GM12878 (cell line): Measurements from ENCODE around the gene ZNF444. TPM values are rescaled to one million over a fixed set of nuclear protein-coding genes. Genes with fewer than 3 reads are reported as not detected.
"Not testable (repeated sequence)": the region's sequence is repeated elsewhere in the genome, so short reads cannot be mapped to it uniquely, and the experiment has no call there.

Source experiments
- ATAC-seq: fragments of 200-7000 bp; cut with Tn5 transposase; 3 replicates; pipeline ENCODE4 v1.9.1; 2020; ENCODE audit warnings: mild to moderate bottlenecking, moderate library complexity
- BruUV-seq: library from RNA; stranded (reverse); fragments of 400-500 nt; replicated peaks from 2 replicates; lab custom pipeline; 2021; lab: Mats Ljungman, UMichigan
- CTCF ChIA-PET: fragments of 300-600 bp; sonication (Branson Sonifier 250); formaldehyde crosslinking; extraction: SDS; loops from one replicate; lab custom pipeline; 2021; ENCODE audit warnings: inconsistent platforms; lab: Yijun Ruan, JAX
- POLR2A ChIA-PET: fragments of 350-600 bp; formaldehyde crosslinking; extraction: SDS; loops from one replicate; lab custom pipeline; 2021; ENCODE audit warnings: inconsistent platforms; lab: Charles Lee
- RAD21 ChIA-PET: fragments of 300-600 bp; sonication (Branson Sonifier 250); formaldehyde crosslinking; loops from one replicate; lab custom pipeline; 2023; ENCODE audit warnings: antibody characterized with exemption; ENCODE audit not compliant: unreplicated experiment; lab: Charles Lee
- SMC1A ChIA-PET: fragments of 300-600 bp; sonication (Branson Sonifier 250); formaldehyde crosslinking; loops from one replicate; lab custom pipeline; 2023; ENCODE audit not compliant: unreplicated experiment, uncharacterized antibody; lab: Charles Lee
- DNase-seq: peaks from one replicate; pipeline ENCODE4 v3.0.0-alpha.2; 2011; ENCODE audit warnings: low read depth, low spot score
- FAIRE-seq: peaks from 3 replicates; lab custom pipeline; 2011; peaks lifted over from hg19 to GRCh38; lab: Jason Lieb, UNC
- H2AFZ ChIP-seq: 2 replicates; pipeline ENCODE4 v1.6.0; 2011; ENCODE audit warnings: low read depth, low read length, control low read depth; ENCODE audit not compliant: control insufficient read depth
- H3K27ac ChIP-seq: 2 replicates; pipeline ENCODE4 v1.5.1; 2011; ENCODE audit warnings: control low read depth; ENCODE audit not compliant: control insufficient read depth, insufficient read depth
- H3K27me3 ChIP-seq, 2 experiments: replicated peaks in 1 of 2; 2 replicates each; pipeline versions ENCODE4 v1.6.0 to v1.6.1; 2011; ENCODE audit warnings: low read length in 1 of 2; ENCODE audit not compliant: control insufficient read depth in 2 of 2, insufficient read depth in 2 of 2
- H3K36me3 ChIP-seq, 2 experiments: 2 replicates each; pipeline ENCODE4 v1.5.1; 2011; ENCODE audit warnings: low read length in 1 of 2; ENCODE audit not compliant: control insufficient read depth in 2 of 2, insufficient read depth in 2 of 2
- H3K4me1 ChIP-seq: 2 replicates; pipeline ENCODE4 v1.6.1; 2011; ENCODE audit warnings: mild to moderate bottlenecking, low read length, moderate library complexity, mixed read lengths; ENCODE audit not compliant: control insufficient read depth, insufficient read depth
- H3K4me2 ChIP-seq: 2 replicates; pipeline ENCODE4 v1.6.0; 2011; ENCODE audit warnings: control low read depth; ENCODE audit not compliant: control insufficient read depth, insufficient read depth
- H3K4me3 ChIP-seq: fragments of 200-600 bp; sonication (generic); 2 replicates; pipeline ENCODE4 v1.5.1; 2016
- H3K79me2 ChIP-seq: 2 replicates; pipeline ENCODE4 v1.6.0; 2011; ENCODE audit warnings: low read length; ENCODE audit not compliant: control insufficient read depth, insufficient read depth
- H3K9ac ChIP-seq: 2 replicates; pipeline ENCODE4 v1.8.0; 2011; ENCODE audit warnings: low read length, control low read depth, mixed read lengths; ENCODE audit not compliant: control insufficient read depth, insufficient read depth
- H3K9me3 ChIP-seq: replicated peaks from 3 replicates; pipeline ENCODE4 v1.5.1; 2011; ENCODE audit warnings: mild to moderate bottlenecking, low read length; ENCODE audit not compliant: control insufficient read depth, insufficient read depth
- H4K20me1 ChIP-seq: 2 replicates; pipeline ENCODE4 v1.6.0; 2011; ENCODE audit not compliant: control insufficient read depth, insufficient read depth
- IKZF2 ChIP-seq, 2 experiments: fragments of 450-650 bp; IDR thresholded peaks; 2 replicates each; pipeline ENCODE4 v1.6.1; 2017; ENCODE audit warnings: mild to moderate bottlenecking in 2 of 2, moderate library complexity in 2 of 2
- MTA3 ChIP-seq: IDR thresholded peaks from 2 replicates; pipeline ENCODE4 v1.6.1; 2012; ENCODE audit warnings: low read length, inconsistent platforms, borderline replicate concordance
- MYC ChIP-seq: IDR thresholded peaks from 2 replicates; pipeline ENCODE4 v1.6.1; 2011; ENCODE audit warnings: mild to moderate bottlenecking, low read length, moderate library complexity, inconsistent platforms; ENCODE audit not compliant: insufficient read depth, insufficient replicate concordance, insufficient read length, severe bottlenecking
- PML ChIP-seq: IDR thresholded peaks from 2 replicates; pipeline ENCODE4 v1.6.1; 2012; ENCODE audit warnings: low read length, inconsistent platforms
- SMAD5 ChIP-seq: IDR thresholded peaks from 2 replicates; pipeline ENCODE4 v1.6.1; 2016; ENCODE audit warnings: antibody characterized with exemption, low read depth
- ZNF207 ChIP-seq: fragments of 450-650 bp; IDR thresholded peaks from 2 replicates; pipeline ENCODE4 v1.6.1; 2014; ENCODE audit warnings: antibody characterized with exemption, mild to moderate bottlenecking, borderline replicate concordance
- ZNF217 ChIP-seq: fragments of 450-650 bp; IDR thresholded peaks from 2 replicates; pipeline ENCODE4 v1.6.1; 2017; ENCODE audit warnings: antibody characterized with exemption, mild to moderate bottlenecking
- ZNF687 ChIP-seq: fragments of 450-650 bp; IDR thresholded peaks from 2 replicates; pipeline ENCODE4 v1.6.1; 2017; ENCODE audit warnings: mild to moderate bottlenecking, moderate library complexity
- WGBS: methylation state at CpG from one replicate; pipeline ENCODE4 v1.1.6; 2016; ENCODE audit warnings: low lambda C conversion rate; ENCODE audit not compliant: insufficient replicate concordance, insufficient coverage; ENCODE audit errors: missing lambda C conversion rate; 5-methylcytosine and 5-hydroxymethylcytosine counted together
- in situ Hi-C: fragments of 300-500 bp; cut with MboI; formaldehyde crosslinking; loops from 9 replicates; pipeline ENCODE4 v1.14.3; 2018; ENCODE audit warnings: mixed read lengths
- intact Hi-C: fragments of 100-400 bp; cut with micrococcal nuclease; formaldehyde crosslinking; loops from one replicate; pipeline ENCODE4 v1.14.2; 2022; ENCODE audit not compliant: unreplicated experiment
- polyA plus RNA-seq, 11 experiments: library from polyadenylated mRNA; depleted of rRNA in 4 of 11; unstranded in 6 of 11; stranded (reverse) in 5 of 11; fragments of >200 nt; fragmentation: Nextera tagmentation in 4 of 11; fragmentation: Illumina TruSeq in 1 of 11; extraction: Ambion mirVana in 4 of 11; extraction: Trizol in 1 of 11; gene quantifications; 1 replicate in 1 of 11; 2 replicates in 10 of 11; pipeline versions ENCODE4 v1.2.1 to v1.2.3, GENCODE V29; 2011 to 2016; ENCODE audit warnings: inconsistent platforms in 2 of 11, missing spikeins in 2 of 11, low read depth in 1 of 11
- total RNA-seq, 4 experiments: library from RNA; depleted of rRNA in 3 of 4; stranded (reverse); fragments of >200 nt in 3 of 4; fragmentation: Illumina TruSeq in 1 of 4; extraction: Trizol in 1 of 4; gene quantifications; 2 replicates each; pipeline versions ENCODE4 v1.2.1 to v1.2.3, GENCODE V29; 2013 to 2021
- TF ChIP-seq, protein P1 (sequence below): fragments of 450-650 bp; IDR thresholded peaks from 2 replicates; pipeline ENCODE4 v1.6.1; 2016; ENCODE audit warnings: mild to moderate bottlenecking

ZNF444 gene
- total and polyA plus RNA-seq, 10 of the 15 experiments (the other 5 are each of a cell fraction or from before 2014, with no cell fraction given), result 0.45 to 28.2 (median 11.6) TPM

DNA sequence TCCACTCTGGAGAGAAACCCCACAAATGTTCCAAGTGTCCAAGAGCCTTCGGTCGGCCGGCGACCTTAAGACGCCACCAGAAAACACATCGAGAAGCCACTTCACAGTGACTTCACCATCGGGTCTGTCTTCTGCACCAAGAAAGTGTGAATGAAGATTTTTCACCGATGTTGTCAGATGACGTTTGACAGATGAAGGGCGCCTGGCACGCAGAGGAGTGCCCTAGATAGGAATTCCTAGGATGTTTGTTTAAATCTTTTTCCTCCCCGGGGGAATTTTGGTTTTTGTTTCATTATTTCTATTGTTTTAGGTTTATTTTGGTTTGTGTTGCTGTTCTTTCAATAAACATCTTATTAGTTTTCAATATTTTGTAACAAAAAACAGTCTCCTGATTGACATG is 68.0 kb downstream of the ZNF444 start:
- ATAC-seq (no peak), DNase-seq (no peak), FAIRE-seq (no peak)
- POLR2A ChIA-PET, result no interaction called here
- 57% methylated on average over 12 of the region's 12 CpGs for WGBS
- H3K27ac ChIP-seq, result no peak overlapping the region
- SMC1A ChIA-PET, result no interaction called here
- BruUV-seq, result no TSS peak
- CTCF ChIA-PET, result no interaction called here
- intact Hi-C loops (no loop called here), in situ Hi-C loops (no loop called here)
- H3K79me2 ChIP-seq, result no peaks in the 10 kb centered on the region
- no peaks in the 10 kb centered on the region for H4K20me1 ChIP-seq
- H2AFZ ChIP-seq, result no peak overlapping the region
- H3K9ac ChIP-seq, result no peak overlapping the region
- TF ChIP-seq ZNF217 (no peak), MTA3 (no peak), IKZF2 (IDR thresholded peaks at IDR 0.05) (no peak), MYC (no peak), ZNF687 (no peak), SMAD5 (no peak), PML (no peak), ZNF207 (no peak)
- TF ChIP-seq, protein P1, sequence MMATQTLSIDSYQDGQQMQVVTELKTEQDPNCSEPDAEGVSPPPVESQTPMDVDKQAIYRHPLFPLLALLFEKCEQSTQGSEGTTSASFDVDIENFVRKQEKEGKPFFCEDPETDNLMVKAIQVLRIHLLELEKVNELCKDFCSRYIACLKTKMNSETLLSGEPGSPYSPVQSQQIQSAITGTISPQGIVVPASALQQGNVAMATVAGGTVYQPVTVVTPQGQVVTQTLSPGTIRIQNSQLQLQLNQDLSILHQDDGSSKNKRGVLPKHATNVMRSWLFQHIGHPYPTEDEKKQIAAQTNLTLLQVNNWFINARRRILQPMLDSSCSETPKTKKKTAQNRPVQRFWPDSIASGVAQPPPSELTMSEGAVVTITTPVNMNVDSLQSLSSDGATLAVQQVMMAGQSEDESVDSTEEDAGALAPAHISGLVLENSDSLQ, result no peak
- H3K4me2 ChIP-seq, result no peak overlapping the region
- RAD21 ChIA-PET, result no interaction called here
- no peaks in the 10 kb centered on the region for H3K9me3 ChIP-seq
- H3K4me1 ChIP-seq, result no peaks in the 10 kb centered on the region
- no peaks in the 10 kb centered on the region for H3K27me3 ChIP-seq
- H3K4me3 ChIP-seq, result no peak overlapping the region
- H3K36me3 ChIP-seq, result no peaks in the 10 kb centered on the region

- H3K9ac ChIP-seq, in situ Hi-C loops, H3K4me1 ChIP-seq, H3K27me3 ChIP-seq, RAD21 ChIA-PET, H3K9me3 ChIP-seq, H3K4me2 ChIP-seq, H3K4me3 ChIP-seq, FAIRE-seq, ATAC-seq, POLR2A ChIA-PET, H3K79me2 ChIP-seq, CTCF ChIA-PET, H3K36me3 ChIP-seq, H3K27ac ChIP-seq, intact Hi-C loops, DNase-seq, BruUV-seq, H2AFZ ChIP-seq, SMC1A ChIA-PET, H4K20me1 ChIP-seq: not testable (repeated sequence)
- WGBS, result 36% methylated on average over 7 of the region's 9 CpGs
Observed at GRCh38 chr19:56210036-56210435, 68.9 kb downstream of the ZNF444 start.
